ENCODE measurements around the gene SERF1B.
"Not testable (repeated sequence)": the region's sequence is repeated elsewhere in the genome, so short reads cannot be mapped to it uniquely, and the experiment has no call there.

The SERF1B gene

DNA sequence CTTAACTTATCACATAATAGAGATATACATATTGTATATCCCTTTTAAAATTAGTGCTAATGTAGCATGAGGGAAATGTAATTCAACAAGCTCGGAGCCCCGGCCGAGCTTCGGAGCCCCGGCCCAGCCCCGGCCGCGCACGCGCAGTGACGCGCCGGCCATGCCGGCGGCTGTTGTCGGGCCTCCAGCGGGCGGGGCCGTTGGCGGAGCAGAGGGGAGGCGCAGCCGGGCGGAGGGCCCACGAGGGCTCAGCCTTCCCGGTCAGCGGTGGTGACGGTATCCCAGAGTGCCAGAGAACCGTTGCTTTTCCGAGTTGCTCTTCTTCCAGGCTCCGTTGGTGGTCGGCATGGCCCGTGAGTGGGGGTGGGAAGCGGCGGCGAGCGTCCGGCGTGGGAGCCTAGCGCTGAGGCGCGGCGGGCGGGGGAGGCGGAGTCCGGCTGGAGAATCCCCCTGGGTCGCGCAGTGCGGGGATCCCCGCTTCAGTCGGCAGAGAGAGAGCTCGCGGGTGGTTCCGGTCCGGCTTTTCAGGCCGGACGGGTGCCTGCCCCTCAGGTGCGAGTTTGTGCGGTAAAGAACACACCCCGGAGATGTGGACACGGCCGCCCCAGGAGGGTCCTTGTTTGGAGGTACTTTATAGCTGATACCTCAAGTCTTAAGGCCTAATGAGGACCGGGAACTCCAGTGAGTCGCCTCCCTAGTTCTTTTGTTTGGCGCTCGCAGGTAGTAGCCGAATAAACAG, at the start of gene SERF1B:
TSS of gene SERF1B (plus strand) at position 146 of the 739 bp plus-strand sequence. CDS start at position 347, 201 bp downstream.
- not testable (repeated sequence) for DNase-seq (ENCODE audit: low spot score)

- not testable (repeated sequence) for DNase-seq (ENCODE audit: low spot score)
Measured at GRCh38 chr5:69991713-69992112, 33.3 kb upstream of the SERF1B start.

DNA sequence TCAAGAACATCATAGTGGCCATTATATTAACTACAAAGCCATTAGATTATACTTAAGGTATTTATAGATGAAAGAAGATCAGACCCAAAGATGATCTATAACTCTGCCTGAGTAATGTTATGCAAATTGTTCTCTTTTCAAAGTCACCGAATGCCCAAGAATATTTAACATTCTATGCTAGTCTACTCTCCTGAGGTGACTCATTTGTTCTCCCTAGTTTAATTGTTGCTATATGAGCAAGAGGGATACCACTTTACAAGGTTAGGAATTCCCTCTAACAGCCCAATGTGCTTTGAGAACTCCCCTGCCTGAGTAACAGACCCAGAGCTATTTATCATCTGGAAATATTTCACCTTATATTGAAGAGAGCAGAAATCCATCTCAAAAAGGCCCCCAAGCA, 29.5 kb upstream of the SERF1B start:
- DNase-seq (ENCODE audit: low spot score): not testable (repeated sequence)

GRCh38 chr5:70020660-70021059, 4.4 kb upstream of the SERF1B start:
- DNase-seq (ENCODE audit: low spot score): not testable (repeated sequence)

- DNase-seq (ENCODE audit: low spot score): not testable (repeated sequence)
Measured at GRCh38 chr5:70025845-70026145, 744 bp downstream of the SERF1B start.

DNA sequence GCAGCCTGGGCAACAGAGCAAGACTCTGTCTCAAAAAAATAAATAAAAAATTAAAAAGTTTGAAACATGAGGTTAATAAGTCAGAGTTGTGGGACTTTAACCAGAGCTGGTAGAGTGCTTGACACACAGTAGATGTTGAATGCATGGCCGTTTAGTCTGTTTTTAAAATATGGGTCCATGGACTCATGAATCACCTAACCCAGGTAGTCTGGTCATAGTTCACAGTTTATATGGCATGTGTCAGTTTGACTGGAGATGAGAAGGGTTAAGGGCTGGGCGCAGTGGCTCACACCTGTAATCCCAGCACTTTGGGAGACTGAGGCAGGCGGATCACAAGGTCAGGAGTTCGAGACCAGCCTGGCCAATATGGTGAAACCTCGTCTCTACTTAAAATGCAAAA, 6.2 kb downstream of the SERF1B start:
- not testable (repeated sequence) for DNase-seq (ENCODE audit: low spot score)

DNA sequence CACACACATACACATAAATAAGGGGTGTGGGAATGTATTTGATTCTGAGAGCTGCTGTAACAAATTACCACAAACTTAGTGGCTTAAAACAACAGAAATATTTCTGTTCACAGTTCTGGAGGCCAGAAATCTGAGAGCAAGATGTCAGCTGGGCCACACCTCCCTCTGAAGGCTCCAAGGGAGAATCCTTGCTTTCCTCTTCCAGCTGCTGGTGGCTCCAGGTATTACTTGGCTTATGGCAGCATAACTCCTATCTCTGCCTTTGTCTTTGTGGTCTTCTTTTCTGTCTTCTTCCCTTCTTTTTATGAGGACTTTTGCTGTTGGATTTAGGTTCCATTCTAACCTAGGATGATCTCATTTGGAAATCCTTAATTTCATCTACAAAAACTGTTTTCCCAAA, 16.4 kb downstream of the SERF1B start:
- DNase-seq (ENCODE audit: low spot score): not testable (repeated sequence)

DNA sequence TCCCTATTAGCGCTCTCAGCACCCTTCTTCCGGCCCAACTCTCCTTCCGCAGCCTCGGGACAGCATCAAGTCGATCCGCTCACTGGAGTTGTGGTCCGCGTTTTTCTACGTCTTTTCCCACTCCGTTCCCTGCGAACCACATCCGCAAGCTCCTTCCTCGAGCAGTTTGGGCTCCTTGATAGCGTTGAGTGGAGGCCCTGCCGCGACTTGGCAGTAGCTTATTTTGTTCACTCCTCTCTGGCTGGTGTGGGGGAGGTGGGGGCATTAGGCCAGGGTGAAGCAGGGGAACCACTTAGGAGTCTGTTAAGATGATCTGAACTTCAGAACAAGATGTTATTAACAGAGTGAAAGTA, 24.7 kb downstream of the SERF1B start:
- not testable (repeated sequence) for DNase-seq (ENCODE audit: low spot score)

DNA sequence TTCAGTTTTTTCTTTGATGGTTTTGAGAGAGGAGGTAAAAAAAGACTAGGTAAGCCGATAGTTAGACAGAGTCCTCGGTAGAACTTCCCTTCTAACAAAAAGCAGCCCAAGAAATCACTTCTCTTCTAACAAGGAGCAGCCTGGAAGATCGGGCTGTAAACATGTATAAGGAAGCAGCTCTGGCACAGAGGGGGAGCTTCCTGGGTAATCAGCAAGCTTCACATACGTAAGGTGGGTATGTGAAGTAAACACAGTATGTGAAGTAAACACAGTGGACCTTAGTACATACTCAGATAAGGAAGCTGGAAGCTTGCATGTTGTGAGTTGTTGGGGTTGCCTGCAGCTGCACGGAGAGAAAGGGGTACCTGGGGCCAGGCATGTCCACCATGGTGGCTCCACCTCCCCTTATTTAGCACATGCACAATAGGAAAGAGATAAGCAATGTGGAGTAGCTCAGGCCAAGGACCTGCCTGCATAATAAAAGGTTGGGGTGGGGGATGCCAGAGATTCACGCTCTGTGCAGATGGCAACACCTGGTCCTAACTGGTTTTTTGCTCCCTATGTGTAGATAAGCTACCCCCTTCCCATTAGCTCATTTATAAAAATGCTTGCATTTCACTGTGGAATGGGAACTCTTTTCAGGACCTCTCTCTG, 31.4 kb downstream of the SERF1B start:
- DNase-seq (ENCODE audit: low spot score): not testable (repeated sequence)

GRCh38 chr5:70057140-70057539, 32.1 kb downstream of the SERF1B start:
- not testable (repeated sequence) for DNase-seq (ENCODE audit: low spot score)

GRCh38 chr5:70077632-70078031, 52.6 kb downstream of the SERF1B start:
- not testable (repeated sequence) for DNase-seq (ENCODE audit: low spot score)

DNA sequence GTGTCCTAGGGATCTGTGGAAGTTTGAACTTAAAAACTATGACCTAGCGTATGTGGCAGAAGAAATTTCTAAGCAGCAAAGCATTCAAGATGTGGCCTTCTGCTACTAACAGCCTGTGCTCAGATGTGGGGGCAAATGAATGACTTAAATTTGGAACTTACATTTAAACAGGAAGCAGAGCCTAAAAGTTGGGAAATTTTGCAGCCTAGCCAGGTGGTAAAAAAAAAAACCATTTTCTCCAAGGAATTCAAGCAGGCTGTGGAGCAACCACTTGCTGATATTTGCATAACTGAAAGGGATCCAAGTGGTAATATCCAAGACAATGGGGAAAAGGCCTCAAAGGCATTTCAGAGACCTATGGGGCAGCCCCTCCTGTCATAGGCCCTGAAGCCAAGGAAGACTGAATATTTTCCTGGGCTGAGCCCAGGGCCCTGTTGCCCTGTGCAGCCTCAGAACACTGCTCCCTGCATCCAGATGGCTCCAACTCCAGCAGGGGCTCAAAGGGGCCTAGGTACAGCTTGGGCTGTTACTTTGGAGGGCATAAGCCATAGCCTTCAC, 63.9 kb downstream of the SERF1B start:
- not testable (repeated sequence) for DNase-seq (ENCODE audit: low spot score)

GRCh38 chr5:70091776-70092175, 66.7 kb downstream of the SERF1B start:
- DNase-seq (ENCODE audit: low spot score): not testable (repeated sequence)

Data from LoVo (cell line).